ENCODE measurements around the gene EPGN. TPM values are rescaled to one million over a fixed set of nuclear protein-coding genes. Genes with fewer than 3 reads are reported as not detected.

Gene EPGN
- total and polyA plus RNA-seq, 2 of the 13 experiments (the other 11 are each of a cell fraction or from before 2014, with no cell fraction given), result not detected

DNA sequence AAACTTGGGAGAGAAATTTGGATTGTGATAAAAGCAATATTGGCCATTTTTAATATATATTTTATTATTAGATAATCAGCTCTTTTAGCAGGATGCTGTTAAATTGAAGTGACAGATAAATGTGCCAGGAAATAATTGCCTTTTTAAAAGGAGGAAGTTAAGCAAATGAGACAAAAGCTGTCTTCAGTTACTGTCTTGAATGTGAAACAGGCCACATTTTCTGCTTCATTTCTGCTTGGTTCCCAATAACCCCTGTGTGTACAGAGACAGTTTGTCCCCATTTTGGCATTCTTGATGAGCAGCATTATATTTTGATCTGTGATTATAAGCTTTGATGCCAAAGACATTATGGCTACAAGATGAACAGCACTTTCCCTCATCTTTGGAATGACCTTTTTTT lies 953 bp downstream of the EPGN start:
- no peaks in the 10 kb centered on the region for H3K4me1 ChIP-seq (ENCODE audit: insufficient read depth, low read length)
- no peak overlapping the region for H3K27ac ChIP-seq (ENCODE audit: extremely low read length, insufficient read depth, low read length)
- peaks cover 0 to 4% of the 10 kb centered on the region in 2 experiments; a peak in 1 of 5 replicates for H3K27me3 ChIP-seq (ENCODE audit: control insufficient read depth in 1 of 2, insufficient read depth in 2 of 2, low read length in 2 of 2)
- H3K9me3 ChIP-seq (ENCODE audit: low read length), result no peaks in the 10 kb centered on the region
- BruUV-seq (replicated peaks), result no TSS peak
- no peak overlapping the region for H3K4me3 ChIP-seq (replicated peaks in 1 of 3; ENCODE audit: insufficient read depth in 1 of 3, low read depth in 2 of 3, low read length in 3 of 3)
- no peak for ATAC-seq
- no peaks in the 10 kb centered on the region for H4K20me1 ChIP-seq (ENCODE audit: insufficient read depth, low read length)
- CTCF ChIA-PET (ENCODE audit: low intra/inter-chr PET ratio, low total read pairs), result no interaction called here
- H3K36me3 ChIP-seq (replicated peaks in 1 of 2; ENCODE audit: control insufficient read depth in 1 of 2, insufficient read depth in 2 of 2, low read length in 2 of 2), result no peaks in the 10 kb centered on the region
- POLR2A ChIA-PET, result no interaction called here
- in situ Hi-C loops (cut with HindIII; ENCODE audit: extremely low pct_ligation_motif_present, low pct_unique_long_range_greater_than_20kb) (no loop called here), intact Hi-C loops (cut with micrococcal nuclease; ENCODE audit: unreplicated experiment) (no loop called here)
- no peak for FAIRE-seq
- no peak for DNase-seq (ENCODE audit: low spot score)
- no peak overlapping the region for H2AFZ ChIP-seq (ENCODE audit: low read length)
- H3K79me2 ChIP-seq (ENCODE audit: insufficient read depth, low read length), result no peaks in the 10 kb centered on the region
- TF ChIP-seq TBX2 (CRISPR knock-in tag; IDR thresholded peaks at IDR 0.05; ENCODE audit: borderline replicate concordance) (no peak), SOX13 (IDR thresholded peaks at IDR 0.05) (no peak), SOX13 (CRISPR knock-in tag; conservative IDR thresholded peaks at IDR 0.05 in 1 of 2, IDR thresholded peaks at IDR 0.05 in 1 of 2) (no peak), MED8 (CRISPR knock-in tag; IDR thresholded peaks at IDR 0.05; ENCODE audit: insufficient replicate concordance) (no peak), ASH2L (IDR thresholded peaks at IDR 0.05; ENCODE audit: insufficient read length, low read depth, low read length) (no peak), PLRG1 (conservative IDR thresholded peaks at IDR 0.05) (no peak), HCFC1 (IDR thresholded peaks at IDR 0.05; ENCODE audit: low read depth, low read length) (no peak), ZZZ3 (CRISPR knock-in tag; IDR thresholded peaks at IDR 0.05; ENCODE audit: borderline replicate concordance) (no peak), ZEB1 (IDR thresholded peaks at IDR 0.05; ENCODE audit: insufficient replicate concordance, low read depth) (no peak)
- TF ChIP-seq, protein P1, sequence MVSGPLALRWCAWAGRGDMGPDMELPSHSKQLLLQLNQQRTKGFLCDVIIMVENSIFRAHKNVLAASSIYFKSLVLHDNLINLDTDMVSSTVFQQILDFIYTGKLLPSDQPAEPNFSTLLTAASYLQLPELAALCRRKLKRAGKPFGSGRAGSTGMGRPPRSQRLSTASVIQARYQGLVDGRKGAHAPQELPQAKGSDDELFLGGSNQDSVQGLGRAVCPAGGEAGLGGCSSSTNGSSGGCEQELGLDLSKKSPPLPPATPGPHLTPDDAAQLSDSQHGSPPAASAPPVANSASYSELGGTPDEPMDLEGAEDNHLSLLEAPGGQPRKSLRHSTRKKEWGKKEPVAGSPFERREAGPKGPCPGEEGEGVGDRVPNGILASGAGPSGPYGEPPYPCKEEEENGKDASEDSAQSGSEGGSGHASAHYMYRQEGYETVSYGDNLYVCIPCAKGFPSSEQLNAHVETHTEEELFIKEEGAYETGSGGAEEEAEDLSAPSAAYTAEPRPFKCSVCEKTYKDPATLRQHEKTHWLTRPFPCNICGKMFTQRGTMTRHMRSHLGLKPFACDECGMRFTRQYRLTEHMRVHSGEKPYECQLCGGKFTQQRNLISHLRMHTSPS (CRISPR knock-in tag; IDR thresholded peaks at IDR 0.05; ENCODE audit: low read depth), result no peak
- no peak overlapping the region for H3K4me2 ChIP-seq (ENCODE audit: low read depth, low read length)
- no peak overlapping the region for H3K9ac ChIP-seq (ENCODE audit: insufficient read depth, low read depth, low read length)
